Measurements from ENCODE around the gene LPIN2. TPM values are rescaled to one million over a fixed set of nuclear protein-coding genes. Genes with fewer than 3 reads are reported as not detected.
A peak's percentile ranks its signal among the peaks of the same experiment; 100 is the strongest.

The LPIN2 gene
- total RNA-seq, 5 donors from 2014 or later (not counting 1 experiment from before 2014, with no cell fraction given), result 78.9 to 107 (median 88.8) TPM

GRCh38 chr18:3057526-3057925, 44.6 kb upstream of the LPIN2 start:
- Histone ChIP-seq H3K4me3 (ENCODE audit: control insufficient read depth in 1 of 2, extremely low read depth in 1 of 2, low read length in 1 of 2) (no peak overlapping the region), H3K27me3 (replicated peaks in 1 of 2; ENCODE audit: control insufficient read depth in 2 of 2, extremely low read depth in 1 of 2, insufficient read depth in 2 of 2, low read length in 1 of 2) (no peaks in the 10 kb centered on the region), H3K27ac (ENCODE audit: low read length) (peak overlapping the region; percentile 100), H3K4me1 (ENCODE audit: control insufficient read depth in 1 of 2, extremely low read depth in 1 of 2, insufficient read depth in 2 of 2, low read length in 2 of 2) (peaks cover 45 to 62% of the 10 kb centered on the region in 2 experiments), H3K9me3 (no peaks in the 10 kb centered on the region), H3K36me3 (ENCODE audit: control insufficient read depth in 2 of 2, extremely low read depth in 1 of 2, insufficient read depth in 1 of 2, low read length in 1 of 2) (no peaks in the 10 kb centered on the region)
- WGBS (ENCODE audit: insufficient coverage), result 76% methylated on average over 4 of the region's 4 CpGs
- CTCF ChIA-PET, result interaction anchor here (0.6 to 1.3 kb wide), 4 partner anchors 63 to 536 kb away, joined by 3 to 7 read pairs (median 4); no protein-coding TSS in a partner anchor
- H3K9me3 Mint-ChIP-seq, result peaks cover 0 to 7% (median 6%) of the 10 kb centered on the region in 3 donors
- H3K27ac Mint-ChIP-seq, result peak overlapping the region; percentile 96 to 98
- H3K4me3 Mint-ChIP-seq, result peak overlapping the region in 1 of 3 donors; percentile 31
- POLR2A ChIA-PET, result no interaction called here
- no peaks in the 10 kb centered on the region for H3K27me3 Mint-ChIP-seq
- ATAC-seq (replicated peaks in 1 of 4), result no peak
- no peak for DNase-seq
- H3K4me1 Mint-ChIP-seq, result peaks cover 68 to 83% (median 75%) of the 10 kb centered on the region in 3 donors
- no peaks in the 10 kb centered on the region for H3K36me3 Mint-ChIP-seq

- Histone ChIP-seq H3K4me3 (ENCODE audit: control insufficient read depth in 1 of 2, extremely low read depth in 1 of 2, low read length in 1 of 2) (no peak overlapping the region), H3K9me3 (no peaks in the 10 kb centered on the region), H3K4me1 (ENCODE audit: control insufficient read depth in 1 of 2, extremely low read depth in 1 of 2, insufficient read depth in 2 of 2, low read length in 2 of 2) (peaks cover 43 to 56% of the 10 kb centered on the region in 2 experiments), H3K27ac (ENCODE audit: low read length) (peak overlapping the region; percentile 8), H3K27me3 (replicated peaks in 1 of 2; ENCODE audit: control insufficient read depth in 2 of 2, extremely low read depth in 1 of 2, insufficient read depth in 2 of 2, low read length in 1 of 2) (no peaks in the 10 kb centered on the region), H3K36me3 (ENCODE audit: control insufficient read depth in 2 of 2, extremely low read depth in 1 of 2, insufficient read depth in 1 of 2, low read length in 1 of 2) (no peaks in the 10 kb centered on the region)
- ChIA-PET CTCF (interaction anchor here (1.0 to 1.4 kb wide), 4 partner anchors 37 to 72 kb away, joined by 3 to 4 read pairs (median 4); no protein-coding TSS in a partner anchor), POLR2A (interaction anchor here in 1 of 2 donors (0.6 kb wide), 1 partner anchor 70 kb away, joined by 5 read pairs; no protein-coding TSS in a partner anchor)
- H3K4me3 Mint-ChIP-seq, result peak overlapping the region in 1 of 3 donors; percentile 31
- H3K9me3 Mint-ChIP-seq, result peaks cover 0 to 7% (median 6%) of the 10 kb centered on the region in 3 donors
- ATAC-seq (replicated peaks in 1 of 4), result no peak
- H3K27ac Mint-ChIP-seq, result peak overlapping the region; percentile 96 to 98
- no peaks in the 10 kb centered on the region for H3K27me3 Mint-ChIP-seq
- H3K36me3 Mint-ChIP-seq, result no peaks in the 10 kb centered on the region
- WGBS (ENCODE audit: insufficient coverage), result 81% methylated on average over 5 of the region's 9 CpGs
- peaks cover 66 to 83% (median 74%) of the 10 kb centered on the region in 3 donors for H3K4me1 Mint-ChIP-seq
- no peak for DNase-seq
These were observed 43.4 kb upstream of the LPIN2 start for GRCh38 chr18:3056311-3056710.

GRCh38 chr18:3055816-3056215, 42.9 kb upstream of the LPIN2 start:
- Mint-ChIP-seq H3K27me3 (no peaks in the 10 kb centered on the region), H3K27ac (no peak overlapping the region), H3K4me1 (peaks cover 61 to 82% (median 72%) of the 10 kb centered on the region in 3 donors), H3K9me3 (peaks cover 0 to 7% (median 6%) of the 10 kb centered on the region in 3 donors), H3K36me3 (no peaks in the 10 kb centered on the region), H3K4me3 (no peak overlapping the region)
- WGBS (ENCODE audit: insufficient coverage), result no CpG with 5 or more reads among the region's 4 CpGs
- no peak overlapping the region for H3K4me3 ChIP-seq (ENCODE audit: control insufficient read depth in 1 of 2, extremely low read depth in 1 of 2, low read length in 1 of 2)
- CTCF ChIA-PET, result interaction anchor here (0.7 to 1.4 kb wide), 4 partner anchors 37 to 72 kb away, joined by 3 to 4 read pairs (median 3); no protein-coding TSS in a partner anchor
- ATAC-seq (replicated peaks in 1 of 4), result no peak
- peaks cover 39 to 51% of the 10 kb centered on the region in 2 experiments for H3K4me1 ChIP-seq (ENCODE audit: control insufficient read depth in 1 of 2, extremely low read depth in 1 of 2, insufficient read depth in 2 of 2, low read length in 2 of 2)
- DNase-seq, result no peak
- POLR2A ChIA-PET, result interaction anchor here (0.6 to 0.7 kb wide), 2 partner anchors 69 to 302 kb away, joined by 3 to 5 read pairs; no protein-coding TSS in a partner anchor
- no peaks in the 10 kb centered on the region for H3K27me3 ChIP-seq (replicated peaks in 1 of 2; ENCODE audit: control insufficient read depth in 2 of 2, extremely low read depth in 1 of 2, insufficient read depth in 2 of 2, low read length in 1 of 2)
- no peak overlapping the region for H3K27ac ChIP-seq (ENCODE audit: low read length)
- no peaks in the 10 kb centered on the region for H3K9me3 ChIP-seq
- H3K36me3 ChIP-seq (ENCODE audit: control insufficient read depth in 2 of 2, extremely low read depth in 1 of 2, insufficient read depth in 1 of 2, low read length in 1 of 2), result no peaks in the 10 kb centered on the region

GRCh38 chr18:3055186-3055728, 42.3 kb upstream of the LPIN2 start:
- H3K4me1 ChIP-seq (ENCODE audit: control insufficient read depth in 1 of 2, extremely low read depth in 1 of 2, insufficient read depth in 2 of 2, low read length in 2 of 2), result peaks cover 33 to 46% of the 10 kb centered on the region in 2 experiments
- POLR2A ChIA-PET, result interaction anchor here in 1 of 2 donors (0.7 kb wide), 1 partner anchor 301 kb away, joined by 3 read pairs; no protein-coding TSS in a partner anchor
- H3K4me3 Mint-ChIP-seq, result no peak overlapping the region
- DNase-seq (no peak), ATAC-seq (replicated peaks in 1 of 4) (no peak)
- no peak overlapping the region for H3K27ac ChIP-seq (ENCODE audit: low read length)
- peaks cover 0 to 7% (median 6%) of the 10 kb centered on the region in 3 donors for H3K9me3 Mint-ChIP-seq
- peaks cover 55 to 77% (median 66%) of the 10 kb centered on the region in 3 donors for H3K4me1 Mint-ChIP-seq
- no peaks in the 10 kb centered on the region for H3K36me3 ChIP-seq (ENCODE audit: control insufficient read depth in 2 of 2, extremely low read depth in 1 of 2, insufficient read depth in 1 of 2, low read length in 1 of 2)
- CTCF ChIA-PET, result interaction anchor here (0.6 to 1.4 kb wide), 6 partner anchors 36 to 87 kb away, joined by 3 to 4 read pairs (median 3); no protein-coding TSS in a partner anchor
- no peaks in the 10 kb centered on the region for H3K36me3 Mint-ChIP-seq
- H3K27me3 Mint-ChIP-seq, result no peaks in the 10 kb centered on the region
- no peaks in the 10 kb centered on the region for H3K9me3 ChIP-seq
- H3K27ac Mint-ChIP-seq, result peak overlapping the region in 1 of 2 donors; percentile 13
- no CpG with 5 or more reads among the region's 4 CpGs for WGBS (ENCODE audit: insufficient coverage)
- H3K27me3 ChIP-seq (replicated peaks in 1 of 2; ENCODE audit: control insufficient read depth in 2 of 2, extremely low read depth in 1 of 2, insufficient read depth in 2 of 2, low read length in 1 of 2), result no peaks in the 10 kb centered on the region
- H3K4me3 ChIP-seq (ENCODE audit: control insufficient read depth in 1 of 2, extremely low read depth in 1 of 2, low read length in 1 of 2), result no peak overlapping the region

DNA sequence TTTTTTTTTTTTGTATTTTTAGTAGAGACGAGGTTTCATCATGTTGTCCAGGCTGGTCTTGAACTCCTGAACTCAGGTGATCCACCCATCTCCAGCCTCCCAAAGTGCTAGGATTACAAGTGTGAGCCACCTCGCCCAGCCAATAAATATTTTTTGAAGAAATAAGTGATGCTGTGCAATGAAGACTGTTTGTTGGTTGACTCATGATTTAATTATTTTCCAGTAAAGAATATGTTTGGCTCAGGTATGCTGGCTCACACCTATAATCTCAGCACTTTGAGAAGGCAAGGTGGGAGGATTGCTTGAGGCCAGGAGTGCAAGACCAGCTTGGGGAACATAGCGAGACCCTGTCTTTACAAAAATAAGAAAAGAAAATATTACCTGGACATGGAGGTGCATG, 41.8 kb upstream of the LPIN2 start:
- ChIA-PET POLR2A (no interaction called here), CTCF (interaction anchor here in 1 of 2 donors (0.6 to 1.3 kb wide), 4 partner anchors 46 to 86 kb away, joined by 3 to 4 read pairs (median 3); no protein-coding TSS in a partner anchor)
- DNase-seq (no peak), ATAC-seq (replicated peaks in 1 of 4) (no peak)
- H3K27me3 ChIP-seq (replicated peaks in 1 of 2; ENCODE audit: control insufficient read depth in 2 of 2, extremely low read depth in 1 of 2, insufficient read depth in 2 of 2, low read length in 1 of 2), result no peaks in the 10 kb centered on the region
- WGBS (ENCODE audit: insufficient coverage), result no CpG with 5 or more reads among the region's 3 CpGs
- no peaks in the 10 kb centered on the region for H3K9me3 ChIP-seq
- Mint-ChIP-seq H3K36me3 (no peaks in the 10 kb centered on the region), H3K27me3 (no peaks in the 10 kb centered on the region), H3K27ac (peak overlapping the region in 1 of 2 donors; percentile 13), H3K4me1 (peaks cover 51 to 72% (median 62%) of the 10 kb centered on the region in 3 donors), H3K9me3 (peaks cover 0 to 7% (median 6%) of the 10 kb centered on the region in 3 donors), H3K4me3 (no peak overlapping the region)
- no peak overlapping the region for H3K27ac ChIP-seq (ENCODE audit: low read length)
- H3K36me3 ChIP-seq (ENCODE audit: control insufficient read depth in 2 of 2, extremely low read depth in 1 of 2, insufficient read depth in 1 of 2, low read length in 1 of 2), result no peaks in the 10 kb centered on the region
- peaks cover 29 to 41% of the 10 kb centered on the region in 2 experiments for H3K4me1 ChIP-seq (ENCODE audit: control insufficient read depth in 1 of 2, extremely low read depth in 1 of 2, insufficient read depth in 2 of 2, low read length in 2 of 2)
- no peak overlapping the region for H3K4me3 ChIP-seq (ENCODE audit: control insufficient read depth in 1 of 2, extremely low read depth in 1 of 2, low read length in 1 of 2)

- peaks cover 0 to 7% (median 6%) of the 10 kb centered on the region in 3 donors for H3K9me3 Mint-ChIP-seq
- H3K27me3 Mint-ChIP-seq, result no peaks in the 10 kb centered on the region
- Histone ChIP-seq H3K27me3 (replicated peaks in 1 of 2; ENCODE audit: control insufficient read depth in 2 of 2, extremely low read depth in 1 of 2, insufficient read depth in 2 of 2, low read length in 1 of 2) (no peaks in the 10 kb centered on the region), H3K9me3 (no peaks in the 10 kb centered on the region), H3K27ac (ENCODE audit: low read length) (no peak overlapping the region), H3K4me3 (ENCODE audit: control insufficient read depth in 1 of 2, extremely low read depth in 1 of 2, low read length in 1 of 2) (no peak overlapping the region), H3K36me3 (ENCODE audit: control insufficient read depth in 2 of 2, extremely low read depth in 1 of 2, insufficient read depth in 1 of 2, low read length in 1 of 2) (no peaks in the 10 kb centered on the region), H3K4me1 (ENCODE audit: control insufficient read depth in 1 of 2, extremely low read depth in 1 of 2, insufficient read depth in 2 of 2, low read length in 2 of 2) (peaks cover 26 to 40% of the 10 kb centered on the region in 2 experiments)
- H3K4me3 Mint-ChIP-seq, result no peak overlapping the region
- POLR2A ChIA-PET, result no interaction called here
- no peaks in the 10 kb centered on the region for H3K36me3 Mint-ChIP-seq
- H3K4me1 Mint-ChIP-seq, result peaks cover 47 to 66% (median 58%) of the 10 kb centered on the region in 3 donors
- no peak overlapping the region for H3K27ac Mint-ChIP-seq
- no peak for DNase-seq
- CTCF ChIA-PET, result interaction anchor here in 1 of 2 donors (0.6 to 0.7 kb wide), 2 partner anchors 9 to 47 kb away, joined by 3 read pairs; no protein-coding TSS in a partner anchor
- ATAC-seq (replicated peaks in 1 of 4), result no peak
- 98% methylated on average over 6 of the region's 6 CpGs for WGBS (ENCODE audit: insufficient coverage)
These were observed 41.3 kb upstream of the LPIN2 start for GRCh38 chr18:3054214-3054613.
